H1 (cell line): ENCODE measurements around the gene GXYLT2.

Experiments used
- CHD2 ChIP-seq: IDR thresholded peaks from 2 replicates; pipeline ENCODE4 v1.6.1; 2012; ENCODE audit warnings: low read length, improper control_type of control experiment
- CTCF ChIP-seq, 3 experiments: IDR thresholded peaks; 1 replicate in 2 of 3; 2 replicates in 1 of 3; pipeline versions ENCODE4 v1.5.1 to v1.6.1; 2011; ENCODE audit warnings: low read length in 3 of 3, mild to moderate bottlenecking in 3 of 3, inconsistent platforms in 2 of 3, low read depth in 1 of 3, moderate library complexity in 1 of 3; ENCODE audit not compliant: insufficient read depth in 1 of 3; ENCODE audit errors: control extremely low read depth in 1 of 3
- EP300 ChIP-seq, 2 experiments: IDR thresholded peaks; 1 replicate in 1 of 2; 2 replicates in 1 of 2; pipeline ENCODE4 v1.6.1; 2011 to 2012; ENCODE audit warnings: low read depth in 2 of 2, low read length in 2 of 2, mild to moderate bottlenecking in 2 of 2, borderline replicate concordance in 1 of 2, inconsistent platforms in 1 of 2, moderate library complexity in 1 of 2
- EZH2 ChIP-seq: fragments of 200-600 bp; sonication (generic); IDR thresholded peaks from 2 replicates; pipeline ENCODE4 v1.7.1; 2012; ENCODE audit warnings: low read depth, mild to moderate bottlenecking, moderate library complexity, low read length, inconsistent platforms; ENCODE audit not compliant: severe bottlenecking
- GABPA ChIP-seq: IDR thresholded peaks from 2 replicates; pipeline ENCODE4 v1.6.1; 2011; ENCODE audit warnings: mild to moderate bottlenecking, low read length, moderate library complexity, borderline replicate concordance; ENCODE audit not compliant: insufficient read depth
- NRF1 ChIP-seq: IDR thresholded peaks from 2 replicates; pipeline ENCODE4 v1.6.1; 2011; ENCODE audit warnings: mild to moderate bottlenecking, low read depth, low read length, improper control_type of control experiment
- PHF8 ChIP-seq: fragments of 200-600 bp; sonication (generic); conservative IDR thresholded peaks from 2 replicates; pipeline ENCODE4 v1.7.1; 2012; ENCODE audit warnings: low read depth, mild to moderate bottlenecking, inconsistent platforms, low read length, moderate library complexity
- POLR2AphosphoS5 ChIP-seq: IDR thresholded peaks from 2 replicates; pipeline ENCODE4 v1.6.1; 2011; ENCODE audit warnings: low read depth, low read length
- RBBP5 ChIP-seq: IDR thresholded peaks from 2 replicates; pipeline ENCODE4 v1.7.1; 2012; ENCODE audit warnings: low read depth, mild to moderate bottlenecking, inconsistent platforms, low read length, moderate library complexity, borderline replicate concordance
- TCF12 ChIP-seq: IDR thresholded peaks from 2 replicates; pipeline ENCODE4 v1.6.1; 2011; ENCODE audit warnings: low read depth, mild to moderate bottlenecking, low read length
- TF ChIP-seq, protein P1 (sequence below): fragments of 300-600 bp; sonication (generic); IDR thresholded peaks from 2 replicates; pipeline ENCODE4 v1.7.1; 2012; ENCODE audit warnings: low read length, moderate library complexity, mild to moderate bottlenecking, inconsistent platforms; ENCODE audit not compliant: insufficient replicate concordance

DNA sequence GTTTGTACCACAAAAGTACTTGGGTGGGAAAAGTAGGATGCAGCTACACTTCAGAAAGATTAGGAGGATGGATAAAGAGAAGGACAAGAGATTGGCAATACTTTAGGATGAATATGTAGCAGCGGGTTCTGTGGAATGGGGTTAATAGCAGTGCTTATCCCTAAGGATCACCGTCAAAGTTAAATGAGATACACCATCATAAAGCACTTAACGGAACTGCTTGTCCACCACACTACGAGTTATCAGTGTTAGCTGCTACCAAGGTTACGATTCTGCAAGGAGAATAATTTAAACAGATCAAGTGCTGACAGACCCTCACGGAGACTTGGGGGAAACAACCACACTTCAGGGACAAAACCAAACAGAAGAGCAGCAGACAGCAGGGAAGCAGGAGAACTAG lies 40.6 kb upstream of the GXYLT2 start:
- no peak for TF ChIP-seq CHD2
- no peak for TF ChIP-seq PHF8
- TF ChIP-seq, protein P1, sequence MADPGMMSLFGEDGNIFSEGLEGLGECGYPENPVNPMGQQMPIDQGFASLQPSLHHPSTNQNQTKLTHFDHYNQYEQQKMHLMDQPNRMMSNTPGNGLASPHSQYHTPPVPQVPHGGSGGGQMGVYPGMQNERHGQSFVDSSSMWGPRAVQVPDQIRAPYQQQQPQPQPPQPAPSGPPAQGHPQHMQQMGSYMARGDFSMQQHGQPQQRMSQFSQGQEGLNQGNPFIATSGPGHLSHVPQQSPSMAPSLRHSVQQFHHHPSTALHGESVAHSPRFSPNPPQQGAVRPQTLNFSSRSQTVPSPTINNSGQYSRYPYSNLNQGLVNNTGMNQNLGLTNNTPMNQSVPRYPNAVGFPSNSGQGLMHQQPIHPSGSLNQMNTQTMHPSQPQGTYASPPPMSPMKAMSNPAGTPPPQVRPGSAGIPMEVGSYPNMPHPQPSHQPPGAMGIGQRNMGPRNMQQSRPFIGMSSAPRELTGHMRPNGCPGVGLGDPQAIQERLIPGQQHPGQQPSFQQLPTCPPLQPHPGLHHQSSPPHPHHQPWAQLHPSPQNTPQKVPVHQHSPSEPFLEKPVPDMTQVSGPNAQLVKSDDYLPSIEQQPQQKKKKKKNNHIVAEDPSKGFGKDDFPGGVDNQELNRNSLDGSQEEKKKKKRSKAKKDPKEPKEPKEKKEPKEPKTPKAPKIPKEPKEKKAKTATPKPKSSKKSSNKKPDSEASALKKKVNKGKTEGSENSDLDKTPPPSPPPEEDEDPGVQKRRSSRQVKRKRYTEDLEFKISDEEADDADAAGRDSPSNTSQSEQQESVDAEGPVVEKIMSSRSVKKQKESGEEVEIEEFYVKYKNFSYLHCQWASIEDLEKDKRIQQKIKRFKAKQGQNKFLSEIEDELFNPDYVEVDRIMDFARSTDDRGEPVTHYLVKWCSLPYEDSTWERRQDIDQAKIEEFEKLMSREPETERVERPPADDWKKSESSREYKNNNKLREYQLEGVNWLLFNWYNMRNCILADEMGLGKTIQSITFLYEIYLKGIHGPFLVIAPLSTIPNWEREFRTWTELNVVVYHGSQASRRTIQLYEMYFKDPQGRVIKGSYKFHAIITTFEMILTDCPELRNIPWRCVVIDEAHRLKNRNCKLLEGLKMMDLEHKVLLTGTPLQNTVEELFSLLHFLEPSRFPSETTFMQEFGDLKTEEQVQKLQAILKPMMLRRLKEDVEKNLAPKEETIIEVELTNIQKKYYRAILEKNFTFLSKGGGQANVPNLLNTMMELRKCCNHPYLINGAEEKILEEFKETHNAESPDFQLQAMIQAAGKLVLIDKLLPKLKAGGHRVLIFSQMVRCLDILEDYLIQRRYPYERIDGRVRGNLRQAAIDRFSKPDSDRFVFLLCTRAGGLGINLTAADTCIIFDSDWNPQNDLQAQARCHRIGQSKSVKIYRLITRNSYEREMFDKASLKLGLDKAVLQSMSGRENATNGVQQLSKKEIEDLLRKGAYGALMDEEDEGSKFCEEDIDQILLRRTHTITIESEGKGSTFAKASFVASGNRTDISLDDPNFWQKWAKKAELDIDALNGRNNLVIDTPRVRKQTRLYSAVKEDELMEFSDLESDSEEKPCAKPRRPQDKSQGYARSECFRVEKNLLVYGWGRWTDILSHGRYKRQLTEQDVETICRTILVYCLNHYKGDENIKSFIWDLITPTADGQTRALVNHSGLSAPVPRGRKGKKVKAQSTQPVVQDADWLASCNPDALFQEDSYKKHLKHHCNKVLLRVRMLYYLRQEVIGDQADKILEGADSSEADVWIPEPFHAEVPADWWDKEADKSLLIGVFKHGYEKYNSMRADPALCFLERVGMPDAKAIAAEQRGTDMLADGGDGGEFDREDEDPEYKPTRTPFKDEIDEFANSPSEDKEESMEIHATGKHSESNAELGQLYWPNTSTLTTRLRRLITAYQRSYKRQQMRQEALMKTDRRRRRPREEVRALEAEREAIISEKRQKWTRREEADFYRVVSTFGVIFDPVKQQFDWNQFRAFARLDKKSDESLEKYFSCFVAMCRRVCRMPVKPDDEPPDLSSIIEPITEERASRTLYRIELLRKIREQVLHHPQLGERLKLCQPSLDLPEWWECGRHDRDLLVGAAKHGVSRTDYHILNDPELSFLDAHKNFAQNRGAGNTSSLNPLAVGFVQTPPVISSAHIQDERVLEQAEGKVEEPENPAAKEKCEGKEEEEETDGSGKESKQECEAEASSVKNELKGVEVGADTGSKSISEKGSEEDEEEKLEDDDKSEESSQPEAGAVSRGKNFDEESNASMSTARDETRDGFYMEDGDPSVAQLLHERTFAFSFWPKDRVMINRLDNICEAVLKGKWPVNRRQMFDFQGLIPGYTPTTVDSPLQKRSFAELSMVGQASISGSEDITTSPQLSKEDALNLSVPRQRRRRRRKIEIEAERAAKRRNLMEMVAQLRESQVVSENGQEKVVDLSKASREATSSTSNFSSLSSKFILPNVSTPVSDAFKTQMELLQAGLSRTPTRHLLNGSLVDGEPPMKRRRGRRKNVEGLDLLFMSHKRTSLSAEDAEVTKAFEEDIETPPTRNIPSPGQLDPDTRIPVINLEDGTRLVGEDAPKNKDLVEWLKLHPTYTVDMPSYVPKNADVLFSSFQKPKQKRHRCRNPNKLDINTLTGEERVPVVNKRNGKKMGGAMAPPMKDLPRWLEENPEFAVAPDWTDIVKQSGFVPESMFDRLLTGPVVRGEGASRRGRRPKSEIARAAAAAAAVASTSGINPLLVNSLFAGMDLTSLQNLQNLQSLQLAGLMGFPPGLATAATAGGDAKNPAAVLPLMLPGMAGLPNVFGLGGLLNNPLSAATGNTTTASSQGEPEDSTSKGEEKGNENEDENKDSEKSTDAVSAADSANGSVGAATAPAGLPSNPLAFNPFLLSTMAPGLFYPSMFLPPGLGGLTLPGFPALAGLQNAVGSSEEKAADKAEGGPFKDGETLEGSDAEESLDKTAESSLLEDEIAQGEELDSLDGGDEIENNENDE = no peak
- TF ChIP-seq EZH2 = no peak
- TF ChIP-seq CTCF (IDR thresholded peaks at IDR 0.05; ENCODE audit: control extremely low read depth in 1 of 3, insufficient read depth in 1 of 3, low read depth in 1 of 3, low read length in 3 of 3) = no peak
- TF ChIP-seq RBBP5 = no peak
- no peak for TF ChIP-seq NRF1
- no peak for TF ChIP-seq POLR2AphosphoS5
- TF ChIP-seq GABPA = no peak
- no peak for TF ChIP-seq EP300 (IDR thresholded peaks at IDR 0.05; ENCODE audit: borderline replicate concordance in 1 of 2, low read depth in 2 of 2, low read length in 2 of 2)
- TF ChIP-seq TCF12 = no peak
